GM23338 (cell line): Measurements from ENCODE around the gene SLC4A4. TPM values are rescaled to one million over a fixed set of nuclear protein-coding genes. Genes with fewer than 3 reads are reported as not detected.

Experiments
- ATAC-seq: fragments of 200-7000 bp; cut with Tn5 transposase; 3 replicates; pipeline ENCODE4 v1.9.1; 2020
- DNase-seq: peaks from one replicate; pipeline ENCODE4 v3.0.0-alpha.2; 2015; ENCODE audit warnings: low spot score
- H2AFZ ChIP-seq: fragments of 200-600 bp; sonication (generic); 2 replicates; pipeline ENCODE4 v1.8.0; 2016; ENCODE audit warnings: antibody characterized with exemption, mild to moderate bottlenecking, moderate library complexity
- H3F3A ChIP-seq: fragments of 200-600 bp; sonication (generic); replicated peaks from 2 replicates; pipeline ENCODE4 v1.8.0; 2017; ENCODE audit warnings: antibody characterized with exemption, mixed run types, low read depth
- H3K27ac ChIP-seq: fragments of 200-600 bp; sonication (generic); 2 replicates; pipeline ENCODE4 v1.6.1; 2016; ENCODE audit warnings: low read depth
- H3K27me3 ChIP-seq: fragments of 200-600 bp; sonication (generic); 2 replicates; pipeline ENCODE4 v1.8.0; 2016; ENCODE audit warnings: mild to moderate bottlenecking, mixed run types, moderate library complexity; ENCODE audit not compliant: insufficient read depth
- H3K36me3 ChIP-seq: fragments of 200-600 bp; sonication (generic); 2 replicates; pipeline ENCODE4 v1.8.0; 2016; ENCODE audit warnings: mild to moderate bottlenecking; ENCODE audit not compliant: insufficient read depth
- H3K4me1 ChIP-seq: fragments of 200-600 bp; sonication (generic); 2 replicates; pipeline ENCODE4 v1.8.0; 2016; ENCODE audit warnings: mild to moderate bottlenecking, moderate library complexity; ENCODE audit not compliant: insufficient read depth
- H3K4me2 ChIP-seq: fragments of 200-600 bp; sonication (generic); 2 replicates; pipeline ENCODE4 v1.7.1; 2017; ENCODE audit warnings: mixed run types
- H3K4me3 ChIP-seq: fragments of 200-600 bp; sonication (generic); 2 replicates; pipeline ENCODE4 v1.6.1; 2016; ENCODE audit warnings: mixed run types
- H3K79me2 ChIP-seq: fragments of 200-600 bp; sonication (generic); replicated peaks from 2 replicates; pipeline ENCODE4 v1.8.0; 2017; ENCODE audit warnings: mild to moderate bottlenecking; ENCODE audit not compliant: insufficient read depth
- H3K9me2 ChIP-seq: fragments of 200-600 bp; sonication (generic); 2 replicates; pipeline ENCODE4 v1.8.0; 2017; ENCODE audit not compliant: insufficient read depth
- H4K20me1 ChIP-seq: fragments of 200-600 bp; sonication (generic); replicated peaks from 2 replicates; pipeline ENCODE4 v1.8.0; 2017; ENCODE audit warnings: mild to moderate bottlenecking; ENCODE audit not compliant: insufficient read depth
- H3K27ac Mint-ChIP-seq: 2 replicates; pipeline ENCODE4 v1.8.0; 2020; ENCODE audit warnings: inconsistent platforms, mild to moderate bottlenecking, moderate library complexity, mixed read lengths
- H3K27me3 Mint-ChIP-seq: 3 replicates; pipeline ENCODE4 v1.8.0; 2022; ENCODE audit warnings: low read depth, mild to moderate bottlenecking, moderate library complexity, mixed read lengths, inconsistent platforms; ENCODE audit not compliant: insufficient read depth, poor library complexity
- H3K36me3 Mint-ChIP-seq: 3 replicates; pipeline ENCODE4 v1.8.0; 2021; ENCODE audit warnings: low read depth, mild to moderate bottlenecking, inconsistent platforms, moderate library complexity, mixed read lengths
- H3K4me1 Mint-ChIP-seq: 3 replicates; pipeline ENCODE4 v1.8.0; 2020; ENCODE audit warnings: mild to moderate bottlenecking, inconsistent platforms, mixed read lengths
- H3K4me3 Mint-ChIP-seq: 3 replicates; pipeline ENCODE4 v1.8.0; 2021; ENCODE audit warnings: moderate library complexity, mild to moderate bottlenecking, inconsistent platforms, mixed read lengths
- H3K9me3 Mint-ChIP-seq: 3 replicates; pipeline ENCODE4 v1.8.0; 2020; ENCODE audit warnings: moderate library complexity, mild to moderate bottlenecking, inconsistent platforms, mixed read lengths
- CREB1 ChIP-seq: fragments of 250-450 bp; sonication (Bioruptor Pico); IDR thresholded peaks from 2 replicates; pipeline ENCODE4 v1.5.0; 2020; ENCODE audit warnings: low read depth, mild to moderate bottlenecking, moderate library complexity
- CTCF ChIP-seq, 2 experiments: fragments of 200-600 bp in 1 of 2; sonication (generic) in 1 of 2; conservative IDR thresholded peaks; 2 replicates each; pipeline versions ENCODE4 v1.5.1 to v1.6.1; 2016 to 2017; ENCODE audit warnings: antibody characterized with exemption in 2 of 2, low read depth in 2 of 2, mild to moderate bottlenecking in 2 of 2, moderate library complexity in 1 of 2
- ETS1 ChIP-seq: IDR thresholded peaks from 2 replicates; pipeline ENCODE4 v1.6.1; 2016; ENCODE audit warnings: antibody characterized with exemption
- EZH2 ChIP-seq: fragments of 200-600 bp; sonication (generic); IDR thresholded peaks from one replicate; pipeline ENCODE4 v1.8.0; 2017; ENCODE audit warnings: antibody characterized with exemption, mild to moderate bottlenecking, low read depth; ENCODE audit not compliant: unreplicated experiment
- EZH2phosphoT487 ChIP-seq: fragments of 200-600 bp; sonication (generic); IDR thresholded peaks from one replicate; pipeline ENCODE4 v1.8.1; 2018; ENCODE audit warnings: antibody characterized with exemption; ENCODE audit not compliant: unreplicated experiment
- JUNB ChIP-seq: IDR thresholded peaks from one replicate; pipeline ENCODE4 v1.6.1; 2016; ENCODE audit warnings: antibody characterized with exemption; ENCODE audit not compliant: unreplicated experiment
- NANOG ChIP-seq: IDR thresholded peaks from 2 replicates; pipeline ENCODE4 v1.6.1; 2016; ENCODE audit warnings: antibody characterized with exemption, borderline replicate concordance
- POLR2AphosphoS5 ChIP-seq: IDR thresholded peaks from 2 replicates; pipeline ENCODE4 v1.6.1; 2016; ENCODE audit warnings: antibody characterized with exemption, low read depth
- REST ChIP-seq: IDR thresholded peaks from one replicate; pipeline ENCODE4 v1.6.1; 2018; ENCODE audit warnings: antibody characterized with exemption; ENCODE audit not compliant: unreplicated experiment
- STAT1 ChIP-seq: IDR thresholded peaks from one replicate; pipeline ENCODE4 v1.6.1; 2016; ENCODE audit warnings: antibody characterized with exemption; ENCODE audit not compliant: unreplicated experiment
- ZNF114 ChIP-seq: fragments of 250-450 bp; sonication (Bioruptor Pico); IDR thresholded peaks from 2 replicates; pipeline ENCODE4 v1.5.0; 2020; ENCODE audit warnings: mild to moderate bottlenecking, moderate library complexity
- ZNF331 ChIP-seq: fragments of 250-450 bp; sonication (Bioruptor Pico); IDR thresholded peaks from 2 replicates; pipeline ENCODE4 v1.5.0; 2020; ENCODE audit warnings: low read depth, mild to moderate bottlenecking, moderate library complexity
- ZNF462 ChIP-seq: fragments of 250-450 bp; sonication (Bioruptor Pico); IDR thresholded peaks from 2 replicates; pipeline ENCODE4 v1.5.0; 2020; ENCODE audit warnings: mild to moderate bottlenecking, moderate library complexity
- polyA plus RNA-seq: library from polyadenylated mRNA; unstranded; fragments of >200 nt; fragmentation: Nextera tagmentation; extraction: Ambion mirVana; gene quantifications from 2 replicates; pipeline ENCODE4 v1.2.1, GENCODE V29; 2016
- total RNA-seq: library from RNA; depleted of rRNA; stranded (reverse); fragments of >200 nt; shearing (Covaris generic); gene quantifications from 2 replicates; pipeline ENCODE4 v1.2.3, GENCODE V29; 2014

Gene SLC4A4
- total and polyA plus RNA-seq, 2 experiments from 2014 or later: 1.0 to 1.5 TPM

GRCh38 chr4:71402616-71403015 lies 63.8 kb downstream of the SLC4A4 start:
- H3K9me2 ChIP-seq: no peaks in the 10 kb centered on the region
- no peaks in the 10 kb centered on the region; the same call in 1 of the 2 replicates for H3K4me1 ChIP-seq
- no peaks in the 10 kb centered on the region for H3F3A ChIP-seq
- H3K4me3 ChIP-seq: no peak overlapping the region
- H3K4me3 Mint-ChIP-seq: no peak overlapping the region
- no peak overlapping the region for H2AFZ ChIP-seq
- no peaks in the 10 kb centered on the region for H3K27me3 ChIP-seq
- no peak overlapping the region for H3K27ac Mint-ChIP-seq
- no peaks in the 10 kb centered on the region for H3K79me2 ChIP-seq
- H4K20me1 ChIP-seq: no peaks in the 10 kb centered on the region
- H3K36me3 ChIP-seq: no peaks in the 10 kb centered on the region
- no peak for DNase-seq
- no peak for ATAC-seq
- H3K4me1 Mint-ChIP-seq: peaks cover 16% of the 10 kb centered on the region
- no peak overlapping the region for H3K27ac ChIP-seq
- TF ChIP-seq ZNF462 (CRISPR knock-in tag) (no peak), ZNF331 (no peak), STAT1 (no peak), EZH2 (no peak), POLR2AphosphoS5 (no peak), REST (no peak), NANOG (no peak), CREB1 (CRISPR knock-in tag) (no peak), ZNF114 (no peak), EZH2phosphoT487 (no peak), JUNB (no peak), CTCF (conservative IDR thresholded peaks at IDR 0.05; ENCODE audit: low read depth in 2 of 2) (no peak), ETS1 (no peak)
- H3K9me3 Mint-ChIP-seq: no peaks in the 10 kb centered on the region
- H3K27me3 Mint-ChIP-seq: no peaks in the 10 kb centered on the region
- H3K36me3 Mint-ChIP-seq: no peaks in the 10 kb centered on the region
- H3K4me2 ChIP-seq: no peak overlapping the region
